ENCODE data around the gene RNF40.
"Not testable (repeated sequence)": the region's sequence is repeated elsewhere in the genome, so short reads cannot be mapped to it uniquely, and the experiment has no call there.

RNF40 gene

DNA sequence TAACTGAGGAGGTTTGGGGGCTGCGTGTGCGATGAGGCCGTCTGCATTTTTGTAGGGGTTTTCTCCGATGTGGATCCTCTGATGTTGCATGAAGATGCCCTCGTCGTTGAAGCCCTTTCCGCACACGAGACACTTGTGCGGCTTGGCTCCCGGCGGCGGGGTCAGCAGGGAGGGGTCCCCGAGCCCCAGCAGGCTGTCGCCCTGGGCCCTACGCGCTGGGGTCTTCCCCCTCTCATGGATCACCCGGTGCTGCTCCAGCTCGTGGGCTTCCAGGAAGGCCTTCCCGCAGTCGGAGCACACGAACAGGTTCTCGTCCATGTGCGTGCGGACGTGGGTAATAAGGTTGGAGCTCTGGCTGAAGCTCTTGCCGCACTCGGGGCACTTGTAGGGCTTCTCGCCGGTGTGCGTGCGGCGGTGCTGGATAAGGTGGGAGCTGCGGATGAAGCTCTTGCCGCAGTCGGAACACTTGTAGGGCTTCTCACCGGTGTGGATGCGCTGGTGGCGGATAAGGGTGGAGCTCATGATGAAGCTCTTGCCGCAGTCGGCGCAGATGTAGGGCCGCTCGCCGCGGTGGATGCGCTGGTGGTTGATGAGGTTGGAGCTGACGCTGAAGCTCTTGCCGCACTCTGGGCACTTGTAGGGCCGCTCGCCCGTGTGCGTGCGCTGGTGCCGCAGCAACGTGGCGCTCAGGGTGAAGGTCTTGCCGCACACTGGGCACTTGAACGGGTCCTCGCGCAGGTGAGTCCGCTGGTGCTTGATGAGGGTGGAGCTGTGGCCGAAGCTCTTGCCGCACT is 20.6 kb downstream of the RNF40 start:
- no peak for DNase-seq (ENCODE audit: low read depth)

GRCh38 chr16:30783280-30784109 is 21.4 kb downstream of the RNF40 start:
- no peak for DNase-seq (ENCODE audit: low read depth)

DNA sequence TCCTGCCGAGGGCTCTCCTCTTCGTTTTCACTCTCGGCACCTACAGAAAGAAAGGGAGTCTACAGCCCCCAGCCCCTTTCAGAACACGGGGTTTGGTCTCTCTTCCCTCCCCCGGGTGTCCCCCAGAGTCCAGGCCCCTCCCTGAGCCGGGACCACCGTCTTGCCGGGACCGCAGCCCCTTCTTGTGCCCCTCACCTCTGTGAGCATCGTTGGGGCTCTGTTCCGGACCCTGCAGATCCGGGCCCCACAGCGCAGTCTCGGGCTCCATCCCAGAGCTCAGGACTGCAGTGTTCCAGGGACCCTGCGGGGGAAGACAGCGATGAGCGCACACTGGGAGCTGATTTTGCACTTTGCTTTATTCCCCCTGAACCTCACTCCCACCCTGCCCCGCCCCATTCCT is 22.1 kb downstream of the RNF40 start:
- no peak for DNase-seq (ENCODE audit: low read depth)

DNA sequence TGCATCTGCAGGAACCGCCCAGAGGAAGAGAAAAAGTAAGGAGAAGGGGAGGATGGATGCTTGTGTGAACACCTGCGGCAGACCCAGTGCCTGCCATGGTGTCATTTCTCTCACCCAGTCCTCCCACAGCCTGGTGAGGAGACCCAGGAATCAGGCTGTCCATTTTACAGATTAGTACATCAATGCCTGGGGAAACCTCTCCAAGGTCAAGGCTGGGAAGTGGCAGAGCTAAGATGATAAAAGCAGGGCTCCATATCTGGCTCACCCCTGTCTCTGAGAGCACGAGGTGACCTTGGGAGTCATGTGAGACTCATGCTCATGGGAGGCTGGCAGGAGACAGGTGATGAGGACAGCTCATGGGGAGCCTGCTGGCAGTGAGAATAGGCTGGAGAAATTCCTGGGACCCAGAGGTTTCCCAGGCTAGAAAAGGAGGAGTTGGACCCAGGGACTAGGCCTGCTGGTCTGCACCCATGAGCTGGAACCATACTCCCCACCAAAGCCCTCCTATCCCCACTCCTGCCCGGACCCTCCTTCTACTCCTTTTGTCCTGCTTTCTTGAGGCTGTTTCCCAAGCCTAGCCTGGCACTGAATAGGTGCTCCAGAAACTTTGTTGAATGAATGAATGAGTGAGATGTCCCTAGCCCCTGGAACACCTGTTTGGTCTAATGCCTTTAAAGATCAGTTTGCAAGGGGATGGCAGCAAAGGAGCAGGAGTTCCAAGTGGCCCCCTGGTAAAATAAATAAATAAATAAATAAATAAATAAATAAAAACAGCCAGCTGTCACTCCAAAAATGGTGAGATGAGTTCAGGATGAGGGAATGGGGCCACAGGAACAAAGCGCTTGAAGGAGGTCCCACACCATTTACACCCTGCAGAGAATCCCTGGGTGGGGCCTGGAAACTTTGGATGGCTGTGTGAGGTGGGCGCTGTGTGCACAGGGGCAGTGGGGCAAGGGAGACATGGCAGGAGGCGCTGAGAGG is 23.3 kb downstream of the RNF40 start:
- no peak for DNase-seq (ENCODE audit: low read depth)

GRCh38 chr16:30786115-30786935 is 24.2 kb downstream of the RNF40 start:
- DNase-seq (ENCODE audit: low read depth), result no peak

DNA sequence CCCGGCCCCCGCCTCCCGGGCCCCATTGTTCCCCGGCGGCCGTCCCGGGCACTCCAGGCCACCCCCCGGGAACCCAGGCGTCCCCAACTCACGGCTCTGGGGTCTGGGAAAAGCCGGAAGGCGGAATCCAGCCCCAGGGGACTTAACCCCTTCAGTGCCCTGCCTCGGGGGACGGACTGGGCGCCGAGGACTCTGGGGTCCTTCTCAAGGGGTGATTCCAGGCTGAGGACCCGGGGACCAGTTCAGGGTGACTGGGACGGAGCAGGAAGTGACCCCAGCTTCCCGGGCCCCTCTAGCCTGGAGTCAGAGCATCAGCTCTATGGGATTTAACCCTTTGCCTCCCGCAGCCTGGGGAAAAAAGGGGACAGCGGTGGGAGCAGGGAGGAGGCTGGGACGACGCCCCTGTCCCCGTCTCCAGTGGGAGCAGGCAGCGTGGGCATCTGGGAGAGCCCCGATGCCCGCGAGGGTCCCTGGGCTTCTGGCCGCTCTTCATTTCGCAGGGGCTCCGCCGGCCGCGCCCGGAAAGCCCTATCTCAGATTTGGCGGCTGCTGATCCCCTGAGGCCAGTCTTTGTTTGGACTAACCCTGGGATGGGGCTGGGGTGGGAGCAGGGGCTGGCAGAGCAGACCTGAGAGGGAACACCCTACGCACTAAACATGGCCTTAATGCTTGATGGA is 25.0 kb downstream of the RNF40 start, which contains the start of gene ZNF629:
ZNF629 (minus strand) TSS at position 270 of the 677 bp plus-strand sequence. CDS start 2,723 bp downstream, outside the sequence.
- no peak for DNase-seq (ENCODE audit: low read depth)

- DNase-seq (ENCODE audit: low read depth), result no peak
These were observed 25.7 kb downstream of the RNF40 start for GRCh38 chr16:30787613-30788378.

- DNase-seq (ENCODE audit: low read depth), result no peak
These were observed 31.5 kb downstream of the RNF40 start for GRCh38 chr16:30793508-30794069.

- no peak for DNase-seq (ENCODE audit: low read depth)
These were observed 32.5 kb downstream of the RNF40 start for GRCh38 chr16:30794634-30795033.

- DNase-seq (ENCODE audit: low read depth), result no peak
These were observed 35.7 kb downstream of the RNF40 start for GRCh38 chr16:30797670-30798309.

- no peak for DNase-seq (ENCODE audit: low read depth)
These were observed 40.8 kb downstream of the RNF40 start for GRCh38 chr16:30802936-30803335.

DNA sequence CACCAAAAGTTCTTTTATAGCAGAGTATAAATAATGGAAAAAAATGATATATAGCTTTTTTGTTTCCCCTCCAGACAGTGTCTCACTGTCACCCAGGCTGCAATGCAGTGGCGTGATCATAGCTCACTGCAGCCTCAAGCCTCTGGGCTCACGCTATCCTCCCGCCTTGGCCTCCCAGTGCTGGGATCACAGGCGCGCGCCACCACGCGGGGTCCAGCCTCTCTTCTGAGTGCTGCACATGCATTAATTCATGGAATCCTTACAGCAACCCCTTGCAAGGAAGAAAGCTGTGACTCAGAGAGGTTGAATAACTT is 42.9 kb downstream of the RNF40 start:
- no peak for DNase-seq (ENCODE audit: low read depth)

GRCh38 chr16:30805370-30806169 is 43.4 kb downstream of the RNF40 start:
- peak; percentile 37 for DNase-seq (ENCODE audit: low read depth)

- no peak for DNase-seq (ENCODE audit: low read depth)
These were observed 46.0 kb downstream of the RNF40 start for GRCh38 chr16:30808146-30808545.

GRCh38 chr16:30808890-30809426 is 46.8 kb downstream of the RNF40 start:
- DNase-seq (ENCODE audit: low read depth), result not testable (repeated sequence)

- DNase-seq (ENCODE audit: low read depth), result not testable (repeated sequence)
These were observed 47.6 kb downstream of the RNF40 start for GRCh38 chr16:30809675-30810074.

GRCh38 chr16:30813821-30814189 is 51.7 kb downstream of the RNF40 start:
- no peak for DNase-seq (ENCODE audit: low read depth)

DNA sequence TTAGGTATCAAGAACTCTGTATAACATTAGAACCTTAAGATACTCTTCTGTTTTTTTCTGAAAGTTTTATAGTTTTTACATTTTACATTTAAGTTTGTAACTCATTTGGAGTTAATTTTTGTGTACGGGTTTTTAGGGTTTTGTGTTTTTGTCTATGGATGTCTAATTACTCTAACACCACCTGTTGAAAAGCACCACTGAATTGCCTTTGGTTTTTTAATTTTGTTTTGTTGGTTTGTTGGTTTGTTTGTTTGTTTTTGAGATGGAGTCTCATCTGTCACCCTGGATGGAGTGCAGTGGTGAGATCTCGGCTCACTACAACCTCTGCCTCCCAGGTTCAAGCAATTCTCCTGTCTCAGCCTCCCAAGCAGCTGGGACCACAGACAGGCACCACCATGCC is 54.6 kb downstream of the RNF40 start:
- no peak for DNase-seq (ENCODE audit: low read depth)

Data from stimulated activated CD8-positive, alpha-beta memory T cell treated with anti-CD3 and anti-CD28 coated beads, Interleukin-12 subunit alpha, Interleukin-12 subunit beta, amount 100 ng/mL, for 4 hours (primary cell).